Measurements from ENCODE around the gene VCL.

- TF ChIP-seq POLR2AphosphoS5 (IDR thresholded peaks at IDR 0.05) (no peak), CTCF (IDR thresholded peaks at IDR 0.05) (no peak), POLR2A (IDR thresholded peaks at IDR 0.05) (no peak)
Observed at GRCh38 chr10:74011770-74012169, 13.9 kb downstream of the VCL start.
